Panc1 (cell line): ENCODE data around the gene FAM76A.

ENCODE experiments used
- POLR2AphosphoS5 ChIP-seq: IDR thresholded peaks from 2 replicates; pipeline ENCODE4 v1.6.1; 2012; ENCODE audit warnings: mild to moderate bottlenecking, low read depth, low read length, moderate library complexity
- SIN3A ChIP-seq: IDR thresholded peaks from 2 replicates; pipeline ENCODE4 v1.6.1; 2012; ENCODE audit warnings: low read depth, mild to moderate bottlenecking, low read length, moderate library complexity, borderline replicate concordance; ENCODE audit not compliant: insufficient read depth
- TF ChIP-seq, protein P1 (sequence below): fragments of 450-650 bp; IDR thresholded peaks from 2 replicates; pipeline ENCODE4 v1.5.1; 2017; ENCODE audit warnings: mild to moderate bottlenecking
- TF ChIP-seq, protein P2 (sequence below), 2 experiments: IDR thresholded peaks; 2 replicates each; pipeline ENCODE4 v1.6.1; 2011 to 2012; ENCODE audit warnings: low read depth in 2 of 2, control low read depth in 1 of 2, low read length in 1 of 2, mild to moderate bottlenecking in 1 of 2, moderate library complexity in 1 of 2; ENCODE audit not compliant: insufficient read depth in 1 of 2

DNA sequence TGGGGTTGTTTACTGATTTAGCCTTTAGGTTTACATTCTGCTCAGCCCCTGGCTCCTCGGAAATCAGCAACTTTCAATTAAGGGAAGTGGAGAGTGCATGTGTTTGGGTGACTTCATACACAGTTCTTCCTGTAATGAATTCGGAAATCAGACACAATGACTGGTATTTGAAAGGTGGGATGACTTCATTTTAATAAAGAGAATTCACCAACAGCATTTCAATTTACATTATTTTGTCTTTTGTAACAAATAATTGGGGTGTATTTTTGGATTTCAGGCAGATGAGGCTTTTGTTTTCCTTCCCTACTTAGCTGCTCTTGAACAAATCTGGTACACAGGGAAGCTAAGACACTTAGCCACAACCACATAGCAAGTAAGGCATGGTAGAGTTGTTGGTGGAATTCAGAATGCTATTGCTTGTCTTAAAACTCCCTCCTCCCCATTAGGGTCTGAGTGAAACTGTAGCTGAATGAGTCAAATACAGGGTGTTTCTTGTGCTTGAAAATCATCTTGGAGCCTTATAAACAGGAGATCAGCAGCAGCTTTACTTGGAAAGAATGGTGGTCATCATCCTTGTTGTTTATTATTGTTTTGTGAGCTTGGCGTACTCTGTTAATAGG lies 48.2 kb downstream of the FAM76A start:
- TF ChIP-seq, protein P1, sequence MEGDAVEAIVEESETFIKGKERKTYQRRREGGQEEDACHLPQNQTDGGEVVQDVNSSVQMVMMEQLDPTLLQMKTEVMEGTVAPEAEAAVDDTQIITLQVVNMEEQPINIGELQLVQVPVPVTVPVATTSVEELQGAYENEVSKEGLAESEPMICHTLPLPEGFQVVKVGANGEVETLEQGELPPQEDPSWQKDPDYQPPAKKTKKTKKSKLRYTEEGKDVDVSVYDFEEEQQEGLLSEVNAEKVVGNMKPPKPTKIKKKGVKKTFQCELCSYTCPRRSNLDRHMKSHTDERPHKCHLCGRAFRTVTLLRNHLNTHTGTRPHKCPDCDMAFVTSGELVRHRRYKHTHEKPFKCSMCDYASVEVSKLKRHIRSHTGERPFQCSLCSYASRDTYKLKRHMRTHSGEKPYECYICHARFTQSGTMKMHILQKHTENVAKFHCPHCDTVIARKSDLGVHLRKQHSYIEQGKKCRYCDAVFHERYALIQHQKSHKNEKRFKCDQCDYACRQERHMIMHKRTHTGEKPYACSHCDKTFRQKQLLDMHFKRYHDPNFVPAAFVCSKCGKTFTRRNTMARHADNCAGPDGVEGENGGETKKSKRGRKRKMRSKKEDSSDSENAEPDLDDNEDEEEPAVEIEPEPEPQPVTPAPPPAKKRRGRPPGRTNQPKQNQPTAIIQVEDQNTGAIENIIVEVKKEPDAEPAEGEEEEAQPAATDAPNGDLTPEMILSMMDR, result no peak
- TF ChIP-seq POLR2AphosphoS5 (no peak), SIN3A (no peak)
- TF ChIP-seq, protein P2, sequence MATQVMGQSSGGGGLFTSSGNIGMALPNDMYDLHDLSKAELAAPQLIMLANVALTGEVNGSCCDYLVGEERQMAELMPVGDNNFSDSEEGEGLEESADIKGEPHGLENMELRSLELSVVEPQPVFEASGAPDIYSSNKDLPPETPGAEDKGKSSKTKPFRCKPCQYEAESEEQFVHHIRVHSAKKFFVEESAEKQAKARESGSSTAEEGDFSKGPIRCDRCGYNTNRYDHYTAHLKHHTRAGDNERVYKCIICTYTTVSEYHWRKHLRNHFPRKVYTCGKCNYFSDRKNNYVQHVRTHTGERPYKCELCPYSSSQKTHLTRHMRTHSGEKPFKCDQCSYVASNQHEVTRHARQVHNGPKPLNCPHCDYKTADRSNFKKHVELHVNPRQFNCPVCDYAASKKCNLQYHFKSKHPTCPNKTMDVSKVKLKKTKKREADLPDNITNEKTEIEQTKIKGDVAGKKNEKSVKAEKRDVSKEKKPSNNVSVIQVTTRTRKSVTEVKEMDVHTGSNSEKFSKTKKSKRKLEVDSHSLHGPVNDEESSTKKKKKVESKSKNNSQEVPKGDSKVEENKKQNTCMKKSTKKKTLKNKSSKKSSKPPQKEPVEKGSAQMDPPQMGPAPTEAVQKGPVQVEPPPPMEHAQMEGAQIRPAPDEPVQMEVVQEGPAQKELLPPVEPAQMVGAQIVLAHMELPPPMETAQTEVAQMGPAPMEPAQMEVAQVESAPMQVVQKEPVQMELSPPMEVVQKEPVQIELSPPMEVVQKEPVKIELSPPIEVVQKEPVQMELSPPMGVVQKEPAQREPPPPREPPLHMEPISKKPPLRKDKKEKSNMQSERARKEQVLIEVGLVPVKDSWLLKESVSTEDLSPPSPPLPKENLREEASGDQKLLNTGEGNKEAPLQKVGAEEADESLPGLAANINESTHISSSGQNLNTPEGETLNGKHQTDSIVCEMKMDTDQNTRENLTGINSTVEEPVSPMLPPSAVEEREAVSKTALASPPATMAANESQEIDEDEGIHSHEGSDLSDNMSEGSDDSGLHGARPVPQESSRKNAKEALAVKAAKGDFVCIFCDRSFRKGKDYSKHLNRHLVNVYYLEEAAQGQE (IDR thresholded peaks at IDR 0.05; ENCODE audit: insufficient read depth in 1 of 2, low read depth in 2 of 2, low read length in 1 of 2), result no peak
